NOMO-1 treated with dmso at 0.1 percent for 144 hours (cell line): ENCODE results near the gene PIGC.
A peak's percentile ranks its signal among the peaks of the same experiment; 100 is the strongest.
"Not testable (repeated sequence)": the region's sequence is repeated elsewhere in the genome, so short reads cannot be mapped to it uniquely, and the experiment has no call there.

Experiments used
- DNase-seq: peaks from one replicate; lab custom pipeline; 2025; ENCODE audit not compliant: unreplicated experiment; lab: John Stamatoyannopoulos, UW

Gene PIGC

GRCh38 chr1:172466795-172467407 lies 23.0 kb upstream of the PIGC start:
- no peak for DNase-seq

- DNase-seq: no peak
Measured at GRCh38 chr1:172465617-172466016, 21.7 kb upstream of the PIGC start.

- DNase-seq: no peak
Measured at GRCh38 chr1:172460887-172461315, 17.0 kb upstream of the PIGC start.

- no peak for DNase-seq
Measured at GRCh38 chr1:172460177-172460576, 16.3 kb upstream of the PIGC start.

- no peak for DNase-seq
Measured at GRCh38 chr1:172457479-172458130, 13.7 kb upstream of the PIGC start.

GRCh38 chr1:172456344-172456769 lies 12.5 kb upstream of the PIGC start:
- no peak for DNase-seq

- no peak for DNase-seq
Measured at GRCh38 chr1:172455451-172455850, 11.6 kb upstream of the PIGC start.

GRCh38 chr1:172453607-172454006 lies 9.7 kb upstream of the PIGC start:
- DNase-seq: no peak

- no peak for DNase-seq
Measured at GRCh38 chr1:172453153-172453545, 9.3 kb upstream of the PIGC start.

- DNase-seq: no peak
Measured at GRCh38 chr1:172452536-172453152, 8.8 kb upstream of the PIGC start.

- DNase-seq: no peak
Measured at GRCh38 chr1:172451002-172451443, 7.2 kb upstream of the PIGC start.

- no peak for DNase-seq
Measured at GRCh38 chr1:172450524-172450885, 6.6 kb upstream of the PIGC start.

GRCh38 chr1:172449585-172450523 lies 6.0 kb upstream of the PIGC start:
- DNase-seq: peak; percentile 54

GRCh38 chr1:172448995-172449584 lies 5.2 kb upstream of the PIGC start:
- DNase-seq: no peak

- DNase-seq: peak; percentile 48
Measured at GRCh38 chr1:172447641-172448040, 3.8 kb upstream of the PIGC start.

GRCh38 chr1:172446547-172446946 lies 2.7 kb upstream of the PIGC start:
- DNase-seq: no peak

- no peak for DNase-seq
Measured at GRCh38 chr1:172442843-172443565, 865 bp downstream of the PIGC start.

GRCh38 chr1:172442404-172442803 lies 1.5 kb downstream of the PIGC start:
- no peak for DNase-seq

GRCh38 chr1:172437183-172437582 lies 6.7 kb downstream of the PIGC start:
- DNase-seq: not testable (repeated sequence)

GRCh38 chr1:172431721-172432192 lies 12.1 kb downstream of the PIGC start:
- no peak for DNase-seq
